ENCODE data around the gene SERINC5. TPM values are rescaled to one million over a fixed set of nuclear protein-coding genes. Genes with fewer than 3 reads are reported as not detected.
"Not testable (repeated sequence)": the region's sequence is repeated elsewhere in the genome, so short reads cannot be mapped to it uniquely, and the experiment has no call there.

Gene SERINC5
- total and polyA plus RNA-seq, 2 donors (not counting 3 experiments of a cell fraction or from before 2014, with no cell fraction given): 3.2 to 10.1 TPM

GRCh38 chr5:80275347-80275746, 19.5 kb upstream of the SERINC5 start:
- dilution Hi-C loops (cut with MboI; ENCODE audit: extremely low pct_ligation_motif_present, low sequenced_read_pairs) (no loop called here), intact Hi-C loops (cut with micrococcal nuclease) (loop anchor here (1.0 kb wide), 1 partner anchor 184 kb away; no protein-coding TSS in a partner anchor)
- no peak overlapping the region for H3K9ac ChIP-seq (replicated peaks; ENCODE audit: extremely low read depth, insufficient read depth, low read length)
- H3K27me3 ChIP-seq (ENCODE audit: control insufficient read depth in 2 of 2, insufficient read depth in 2 of 2, low read length in 2 of 2): no peaks in the 10 kb centered on the region
- no peaks in the 10 kb centered on the region for H3K9me1 ChIP-seq (replicated peaks; ENCODE audit: control insufficient read depth, extremely low read depth, insufficient read depth, low read length)
- BruUV-seq (replicated peaks): no TSS peak
- FAIRE-seq: no peak
- TF ChIP-seq, protein P1, sequence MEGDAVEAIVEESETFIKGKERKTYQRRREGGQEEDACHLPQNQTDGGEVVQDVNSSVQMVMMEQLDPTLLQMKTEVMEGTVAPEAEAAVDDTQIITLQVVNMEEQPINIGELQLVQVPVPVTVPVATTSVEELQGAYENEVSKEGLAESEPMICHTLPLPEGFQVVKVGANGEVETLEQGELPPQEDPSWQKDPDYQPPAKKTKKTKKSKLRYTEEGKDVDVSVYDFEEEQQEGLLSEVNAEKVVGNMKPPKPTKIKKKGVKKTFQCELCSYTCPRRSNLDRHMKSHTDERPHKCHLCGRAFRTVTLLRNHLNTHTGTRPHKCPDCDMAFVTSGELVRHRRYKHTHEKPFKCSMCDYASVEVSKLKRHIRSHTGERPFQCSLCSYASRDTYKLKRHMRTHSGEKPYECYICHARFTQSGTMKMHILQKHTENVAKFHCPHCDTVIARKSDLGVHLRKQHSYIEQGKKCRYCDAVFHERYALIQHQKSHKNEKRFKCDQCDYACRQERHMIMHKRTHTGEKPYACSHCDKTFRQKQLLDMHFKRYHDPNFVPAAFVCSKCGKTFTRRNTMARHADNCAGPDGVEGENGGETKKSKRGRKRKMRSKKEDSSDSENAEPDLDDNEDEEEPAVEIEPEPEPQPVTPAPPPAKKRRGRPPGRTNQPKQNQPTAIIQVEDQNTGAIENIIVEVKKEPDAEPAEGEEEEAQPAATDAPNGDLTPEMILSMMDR (IDR thresholded peaks at IDR 0.05; ENCODE audit: extremely low read depth in 1 of 2, insufficient read depth in 1 of 2, low read depth in 1 of 2, low read length in 2 of 2): peak; percentile 4 to 42
- no peak for TF ChIP-seq EZH2 (IDR thresholded peaks at IDR 0.05; ENCODE audit: borderline replicate concordance, low read depth, low read length, severe bottlenecking)
- H3K9me3 ChIP-seq (replicated peaks; ENCODE audit: control insufficient read depth, insufficient read depth, low read length): no peaks in the 10 kb centered on the region
- no peak overlapping the region for H3K27ac ChIP-seq (ENCODE audit: insufficient read depth, low read depth, low read length)
- H3K79me2 ChIP-seq (ENCODE audit: control insufficient read depth, insufficient read depth, low read length): no peaks in the 10 kb centered on the region
- DNase-seq (ENCODE audit: low read depth, low spot score): peak; percentile 21
- H3K36me3 ChIP-seq (ENCODE audit: control insufficient read depth in 2 of 2, extremely low read depth in 1 of 2, insufficient read depth in 2 of 2, low read length in 2 of 2): no peaks in the 10 kb centered on the region
- H3K4me3 ChIP-seq (replicated peaks in 1 of 3; ENCODE audit: insufficient read depth in 1 of 3, low read depth in 1 of 3, low read length in 3 of 3): no peak overlapping the region
- POLR2A ChIA-PET: no interaction called here
- no peak overlapping the region for H2AFZ ChIP-seq (ENCODE audit: low read depth, low read length)
- H3K4me1 ChIP-seq (ENCODE audit: control insufficient read depth, extremely low read depth, insufficient read depth, low read length): no peaks in the 10 kb centered on the region
- CTCF ChIA-PET: interaction anchor here (0.8 to 3.8 kb wide), 3 partner anchors 9 to 183 kb away, joined by 3 to 41 read pairs (median 4); no protein-coding TSS in a partner anchor
- no peaks in the 10 kb centered on the region for H4K20me1 ChIP-seq (replicated peaks; ENCODE audit: control insufficient read depth, extremely low read depth, insufficient read depth, low read length)
- H3K4me2 ChIP-seq (ENCODE audit: insufficient read depth, low read length): no peak overlapping the region

- DNase-seq (ENCODE audit: low read depth, low spot score); H3K9me1 ChIP-seq (replicated peaks; ENCODE audit: control insufficient read depth, extremely low read depth, insufficient read depth, low read length); BruUV-seq (replicated peaks); H3K4me1 ChIP-seq (ENCODE audit: control insufficient read depth, extremely low read depth, insufficient read depth, low read length); POLR2A ChIA-PET; H3K79me2 ChIP-seq (ENCODE audit: control insufficient read depth, insufficient read depth, low read length); H3K9ac ChIP-seq (replicated peaks; ENCODE audit: extremely low read depth, insufficient read depth, low read length); H3K9me3 ChIP-seq (replicated peaks; ENCODE audit: control insufficient read depth, insufficient read depth, low read length); intact Hi-C loops (cut with micrococcal nuclease); H3K4me3 ChIP-seq (replicated peaks in 1 of 3; ENCODE audit: insufficient read depth in 1 of 3, low read depth in 1 of 3, low read length in 3 of 3); H3K4me2 ChIP-seq (ENCODE audit: insufficient read depth, low read length); FAIRE-seq; H2AFZ ChIP-seq (ENCODE audit: low read depth, low read length); H3K27ac ChIP-seq (ENCODE audit: insufficient read depth, low read depth, low read length); H3K27me3 ChIP-seq (ENCODE audit: control insufficient read depth in 2 of 2, insufficient read depth in 2 of 2, low read length in 2 of 2); H3K36me3 ChIP-seq (ENCODE audit: control insufficient read depth in 2 of 2, extremely low read depth in 1 of 2, insufficient read depth in 2 of 2, low read length in 2 of 2); H4K20me1 ChIP-seq (replicated peaks; ENCODE audit: control insufficient read depth, extremely low read depth, insufficient read depth, low read length); dilution Hi-C loops (cut with MboI; ENCODE audit: extremely low pct_ligation_motif_present, low sequenced_read_pairs): not testable (repeated sequence)
- CTCF ChIA-PET: interaction anchor here (1.6 kb wide), 1 partner anchor 37 kb away, joined by 3 read pairs; no protein-coding TSS in a partner anchor
These were observed 14.7 kb upstream of the SERINC5 start for GRCh38 chr5:80270543-80270942.

Data from endothelial cell of umbilical vein (primary cell).